HepG2 (cell line): ENCODE results near the gene DHX57.

ENCODE experiments used
- CENPX ChIP-seq: sonication (generic); formaldehyde crosslinking; IDR thresholded peaks from 2 replicates; pipeline ENCODE4 v1.9.0; 2021; ENCODE audit warnings: mild to moderate bottlenecking, missing genetic modification reagents, moderate library complexity
- CHD2 ChIP-seq: IDR thresholded peaks from 2 replicates; pipeline ENCODE4 v1.6.1; 2011; ENCODE audit warnings: low read depth, low read length, improper control_type of control experiment
- CTCF ChIP-seq: sonication (generic); formaldehyde crosslinking; IDR thresholded peaks from 2 replicates; pipeline ENCODE4 v1.5.0; 2020; ENCODE audit warnings: mild to moderate bottlenecking, missing genetic modification reagents, moderate library complexity
- DPF2 ChIP-seq: sonication (generic); formaldehyde crosslinking; IDR thresholded peaks from 2 replicates; pipeline ENCODE4 v1.4.0; 2020; ENCODE audit warnings: mild to moderate bottlenecking, low read depth, missing genetic modification reagents, borderline replicate concordance
- JUN ChIP-seq: sonication (generic); formaldehyde crosslinking; IDR thresholded peaks from 2 replicates; pipeline ENCODE4 v1.4.0; 2020; ENCODE audit warnings: mild to moderate bottlenecking, missing genetic modification reagents
- KDM1A ChIP-seq: IDR thresholded peaks from 2 replicates; pipeline ENCODE4 v1.6.1; 2016; ENCODE audit warnings: missing compliant biosample characterization
- POLR2A ChIP-seq, 2 experiments: IDR thresholded peaks; 2 replicates each; pipeline ENCODE4 v1.6.1; 2011; ENCODE audit warnings: low read depth in 2 of 2, low read length in 2 of 2, mild to moderate bottlenecking in 1 of 2, moderate library complexity in 1 of 2; ENCODE audit not compliant: insufficient read depth in 1 of 2
- ZFX ChIP-seq: sonication (generic); formaldehyde crosslinking; IDR thresholded peaks from 2 replicates; pipeline ENCODE4 v1.4.0; 2020; ENCODE audit warnings: mild to moderate bottlenecking, low read depth, missing genetic modification reagents, moderate library complexity
- ZNF598 ChIP-seq: sonication (generic); formaldehyde crosslinking; IDR thresholded peaks from 2 replicates; pipeline ENCODE4 v1.5.1; 2020; ENCODE audit warnings: mild to moderate bottlenecking, missing genetic modification reagents, borderline replicate concordance
- ZNF670 ChIP-seq: sonication (generic); formaldehyde crosslinking; IDR thresholded peaks from 2 replicates; pipeline ENCODE4 v1.8.0; 2022; ENCODE audit warnings: mild to moderate bottlenecking, missing genetic modification reagents, borderline replicate concordance

DNA sequence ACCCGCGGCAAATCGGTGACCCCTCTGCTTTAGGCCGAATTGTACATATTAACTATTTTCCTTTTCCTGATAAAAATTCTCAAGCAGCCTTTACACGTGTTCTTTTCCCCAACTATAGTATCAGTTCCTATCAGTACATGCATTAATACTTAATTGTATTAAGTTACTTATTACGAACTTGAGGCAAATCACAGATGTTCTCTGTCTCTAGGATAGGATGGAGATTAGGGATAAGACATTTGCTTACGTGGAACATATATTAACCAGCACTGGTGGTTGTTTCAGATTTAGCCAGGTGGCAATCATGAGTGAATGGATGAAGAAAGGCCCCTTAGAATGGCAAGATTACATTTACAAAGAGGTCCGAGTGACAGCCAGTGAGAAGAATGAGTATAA is 97.0 kb downstream of the DHX57 start:
- TF ChIP-seq ZNF670 (no peak), CENPX (no peak), KDM1A (CRISPR knock-in tag) (no peak), DPF2 (no peak), ZFX (no peak), CTCF (CRISPR knock-in tag) (no peak), ZNF598 (CRISPR knock-in tag) (no peak), POLR2A (IDR thresholded peaks at IDR 0.05; ENCODE audit: insufficient read depth in 1 of 2, low read depth in 2 of 2, low read length in 2 of 2) (no peak), CHD2 (no peak), JUN (CRISPR knock-in tag) (no peak)
